GM21786 (cell line): Measurements from ENCODE around the gene FOXRED1.
"Not testable (repeated sequence)": the region's sequence is repeated elsewhere in the genome, so short reads cannot be mapped to it uniquely, and the experiment has no call there.

ENCODE experiments used
- ATAC-seq: cut with Tn5 transposase; IDR thresholded peaks from one replicate; pipeline ENCODE4 v1.9.1; 2021; ENCODE audit not compliant: unreplicated experiment

FOXRED1 gene

DNA sequence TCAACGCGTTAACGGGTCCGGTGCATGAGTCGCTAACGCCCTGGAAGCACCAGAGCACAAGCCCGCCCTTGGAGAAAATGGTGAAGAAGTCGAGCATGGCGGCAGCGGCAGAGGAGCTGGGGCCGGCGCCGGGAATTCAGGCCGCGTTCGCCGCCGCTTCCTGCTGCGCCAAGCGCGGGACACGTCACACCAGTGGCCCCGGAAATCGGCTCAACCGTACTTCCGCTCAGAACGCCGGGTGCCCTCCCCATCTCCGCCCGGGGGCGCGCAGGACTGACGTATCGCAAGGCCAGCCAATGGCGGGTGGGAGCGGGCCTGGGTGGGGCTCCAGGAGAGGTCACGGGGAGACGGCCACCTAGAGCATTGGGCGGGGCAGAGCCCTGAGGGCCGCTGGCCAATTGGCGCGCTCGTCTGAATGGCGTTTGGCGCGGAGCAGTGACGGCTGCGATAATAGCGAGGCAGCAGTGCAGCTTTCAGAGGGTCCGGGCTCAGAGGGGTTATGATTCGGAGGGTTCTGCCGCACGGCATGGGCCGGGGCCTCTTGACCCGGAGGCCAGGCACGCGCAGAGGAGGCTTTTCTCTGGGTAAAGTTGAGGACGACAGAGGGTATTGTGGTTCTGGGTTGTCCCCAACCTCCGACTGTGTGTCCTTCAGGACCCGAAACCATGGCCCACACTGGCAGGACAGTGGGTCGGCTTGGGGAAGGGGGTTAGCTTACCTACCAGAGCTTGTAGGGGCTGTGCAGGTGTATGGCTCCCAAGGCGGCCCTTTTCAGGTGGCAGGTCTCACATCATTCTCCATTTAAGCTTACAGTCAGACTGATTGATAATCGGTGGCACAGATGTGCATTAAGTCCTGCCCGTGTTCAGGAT lies at the start of gene FOXRED1, which contains the start of gene SRPRA:
Gene FOXRED1 (plus strand): TSS at position 447 of the 872 bp plus-strand sequence. CDS start 53 bp downstream, at position 500.
Gene SRPRA (minus strand): TSS at position 188 of the 872 bp plus-strand sequence. CDS start 91 bp downstream, at position 97.
- peak; percentile 99 for ATAC-seq

GRCh38 chr11:126219547-126219946 lies 49.4 kb upstream of the FOXRED1 start:
- no peak for ATAC-seq

- no peak for ATAC-seq
Measured at GRCh38 chr11:126224647-126225294, 44.2 kb upstream of the FOXRED1 start.

- ATAC-seq = no peak
Measured at GRCh38 chr11:126225295-126225665, 43.7 kb upstream of the FOXRED1 start.

GRCh38 chr11:126226334-126227084 lies 42.4 kb upstream of the FOXRED1 start:
- no peak for ATAC-seq

DNA sequence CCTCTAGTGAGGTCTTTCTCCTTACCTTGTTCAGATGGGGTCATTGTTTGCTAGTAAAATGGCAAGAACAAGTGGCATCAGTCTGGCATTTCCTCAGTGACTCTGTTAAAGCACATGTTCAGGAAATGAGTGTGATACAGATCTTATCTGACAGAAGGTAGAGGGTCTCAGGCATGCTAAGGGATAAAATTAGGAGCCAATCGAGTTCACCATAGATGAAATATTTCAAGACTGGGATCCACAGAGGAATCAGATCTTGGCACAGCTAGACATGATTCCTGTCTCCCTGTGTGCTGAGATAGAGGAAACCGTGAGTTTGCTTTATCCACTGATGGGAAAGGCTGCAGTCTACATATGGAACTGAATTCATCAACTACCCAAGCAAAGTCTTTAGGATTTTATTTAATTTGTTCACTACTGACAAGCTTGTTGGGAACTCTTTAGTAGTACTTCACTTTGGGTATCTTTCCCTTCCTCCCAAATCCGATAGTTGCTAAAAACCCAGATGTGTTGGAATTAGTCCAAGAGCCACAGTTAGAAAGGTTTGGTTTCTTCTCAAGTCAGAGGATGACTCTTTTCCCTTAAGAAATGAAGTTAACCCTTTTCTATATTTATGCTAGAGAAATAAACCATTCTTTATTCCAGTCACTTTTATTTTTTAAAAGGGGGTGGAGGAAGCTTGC lies 39.0 kb upstream of the FOXRED1 start:
- no peak for ATAC-seq

DNA sequence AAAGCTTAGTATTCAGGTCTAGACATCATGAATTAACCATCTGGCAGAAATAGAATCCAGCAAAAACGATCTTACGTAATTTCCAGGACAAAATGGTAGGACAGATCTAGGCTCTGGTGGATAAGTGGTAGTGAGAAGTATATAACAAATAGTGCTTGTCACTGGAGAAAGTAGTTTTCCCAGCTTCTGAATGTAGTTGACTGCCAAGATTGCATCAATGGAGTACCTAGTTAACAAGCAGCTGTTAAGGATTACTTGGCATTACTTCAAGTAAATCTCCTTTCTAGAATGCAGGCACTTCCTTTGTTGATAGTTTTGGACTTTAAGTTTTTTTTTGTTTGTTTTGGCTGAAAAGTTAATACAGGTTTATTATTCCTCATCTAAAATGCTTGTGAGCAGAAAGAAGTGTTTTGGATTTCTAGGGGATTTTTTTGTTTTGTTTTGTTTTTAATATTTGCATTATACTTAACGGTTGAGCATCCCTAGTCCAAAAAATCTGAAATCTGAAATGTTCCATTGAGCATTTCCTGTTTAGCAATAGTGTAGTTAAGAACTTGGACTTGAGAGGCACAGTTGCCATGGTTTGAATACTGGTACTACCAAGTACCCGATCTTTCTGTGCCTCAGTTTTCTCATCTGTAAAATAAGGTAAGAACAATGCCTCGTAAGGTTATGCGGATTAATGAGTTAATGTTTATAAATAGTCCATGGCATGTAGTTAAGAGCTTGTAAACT lies 37.1 kb upstream of the FOXRED1 start:
- no peak for ATAC-seq

GRCh38 chr11:126232683-126233082 lies 36.3 kb upstream of the FOXRED1 start:
- no peak for ATAC-seq

DNA sequence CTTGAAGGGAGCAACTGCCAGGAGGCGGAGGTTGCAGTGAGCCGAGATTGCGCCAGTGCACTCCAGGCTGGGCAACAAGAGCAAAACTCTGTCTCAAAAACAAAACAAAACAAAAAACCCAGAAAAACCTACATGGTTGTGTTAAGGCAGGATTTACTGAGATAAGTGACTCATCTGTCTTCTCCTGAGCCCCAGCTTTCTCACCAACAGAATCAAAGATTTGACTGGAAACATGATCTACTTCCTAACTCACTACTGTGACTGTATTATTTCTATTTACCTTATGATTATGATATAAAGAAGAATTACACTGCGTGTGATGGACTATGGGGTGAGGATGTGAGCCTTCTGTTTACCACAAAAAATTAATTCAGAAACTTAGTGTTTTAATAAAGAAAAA lies 35.6 kb upstream of the FOXRED1 start:
- ATAC-seq = no peak

DNA sequence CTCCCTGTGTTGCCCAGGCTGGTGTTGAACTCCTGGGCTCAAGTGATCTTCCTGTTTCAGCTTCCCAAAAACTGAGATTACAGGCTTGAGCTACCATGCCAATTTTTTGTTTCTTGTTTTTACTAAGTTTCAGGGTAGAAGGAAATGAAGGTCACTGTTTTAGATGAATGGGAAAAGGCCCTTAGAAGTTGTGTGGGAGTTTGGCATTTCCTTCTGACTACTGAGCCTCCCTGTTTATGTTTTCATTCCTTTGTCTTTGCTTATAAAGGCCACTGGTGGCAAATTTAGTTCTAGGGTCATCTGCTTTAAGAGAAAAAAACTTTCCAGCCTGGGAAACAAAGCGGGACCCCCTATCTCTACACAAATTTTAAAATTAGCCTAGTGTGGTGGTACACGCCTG lies 22.3 kb upstream of the FOXRED1 start:
- ATAC-seq = no peak

DNA sequence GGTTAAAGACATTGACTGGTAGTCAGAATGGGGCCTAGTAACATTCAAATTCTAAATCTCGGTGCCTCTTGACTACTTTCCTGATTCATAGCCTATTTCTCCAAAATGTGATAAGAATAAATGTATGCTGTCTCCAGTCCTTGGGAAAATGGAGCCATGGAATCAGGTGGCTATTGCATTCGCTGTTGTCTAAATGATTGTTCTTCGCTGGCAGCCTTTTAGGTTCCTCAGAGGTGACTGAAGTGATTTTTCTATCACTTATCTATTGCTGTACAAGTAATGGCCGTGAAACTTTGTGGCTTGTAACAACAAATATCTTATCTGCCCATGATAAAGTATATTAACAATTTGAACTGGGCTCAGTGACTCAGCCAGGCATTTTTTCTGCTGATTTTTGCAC lies 15.7 kb upstream of the FOXRED1 start:
- ATAC-seq = no peak

GRCh38 chr11:126254819-126255218 lies 14.1 kb upstream of the FOXRED1 start:
- no peak for ATAC-seq

- not testable (repeated sequence) for ATAC-seq
Measured at GRCh38 chr11:126255507-126255906, 13.4 kb upstream of the FOXRED1 start.

- no peak for ATAC-seq
Measured at GRCh38 chr11:126256216-126256615, 12.7 kb upstream of the FOXRED1 start.

- ATAC-seq = no peak
Measured at GRCh38 chr11:126257144-126257543, 11.8 kb upstream of the FOXRED1 start.

GRCh38 chr11:126257764-126258163 lies 11.2 kb upstream of the FOXRED1 start:
- no peak for ATAC-seq

GRCh38 chr11:126262216-126262615 lies 6.7 kb upstream of the FOXRED1 start:
- ATAC-seq = no peak

- ATAC-seq = no peak
Measured at GRCh38 chr11:126263489-126263888, 5.5 kb upstream of the FOXRED1 start.

GRCh38 chr11:126265811-126266210 lies 3.1 kb upstream of the FOXRED1 start:
- no peak for ATAC-seq

DNA sequence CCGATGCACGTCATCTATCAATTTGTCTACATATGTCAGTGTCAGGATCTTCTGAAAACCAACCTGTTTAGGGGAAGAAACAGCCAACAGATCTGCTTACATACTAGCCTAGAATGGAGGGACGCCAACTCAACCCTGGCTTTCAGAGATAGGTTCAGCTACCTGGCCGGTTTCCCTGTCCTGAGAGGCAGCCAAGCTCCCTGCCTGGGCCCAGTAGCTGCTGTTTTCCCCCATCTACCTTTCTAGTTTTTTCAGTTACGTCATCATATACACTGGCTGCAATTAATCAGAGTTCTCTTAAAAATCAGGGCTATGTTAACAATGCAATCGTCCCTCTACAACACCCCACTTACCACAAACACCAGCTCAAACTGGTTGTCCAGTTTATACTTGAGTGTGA lies 1.3 kb upstream of the FOXRED1 start:
- ATAC-seq = no peak
